IPS-18c (cell line): ENCODE results near the gene VPS29.
A peak's percentile ranks its signal among the peaks of the same experiment; 100 is the strongest.
"Not testable (repeated sequence)": the region's sequence is repeated elsewhere in the genome, so short reads cannot be mapped to it uniquely, and the experiment has no call there.

ENCODE experiments used
- H3K4me3 ChIP-seq: 2 replicates; pipeline ENCODE4 v1.7.0; 2013; ENCODE audit warnings: low read depth, mild to moderate bottlenecking, low read length, moderate library complexity; ENCODE audit not compliant: insufficient read depth
- H3K9me3 ChIP-seq: one replicate; pipeline ENCODE4 v1.6.1; 2013; ENCODE audit warnings: mild to moderate bottlenecking, low read length, moderate library complexity; ENCODE audit not compliant: control insufficient read depth, insufficient read depth

Gene VPS29

GRCh38 chr12:110501752-110502738, at the start of gene VPS29, which contains the start of gene RAD9B:
Gene VPS29 (minus strand): TSS chr12:110502111. CDS start chr12:110502051, 60 bp downstream.
Gene RAD9B (plus strand): TSS chr12:110502331. CDS start chr12:110502338, 7 bp downstream.
- H3K4me3 ChIP-seq, result peak within 1 kb of the TSS; percentile 97

GRCh38 chr12:110550981-110551380, 49.1 kb upstream of the VPS29 start:
- no peaks in the 10 kb centered on the region for H3K9me3 ChIP-seq
- H3K4me3 ChIP-seq, result no peak overlapping the region

More at GRCh38 chr12:110501752-110502738, at the start of gene VPS29, which contains the start of gene RAD9B:
- H3K9me3 ChIP-seq, result peaks cover 7% of the 10 kb centered on the region

DNA sequence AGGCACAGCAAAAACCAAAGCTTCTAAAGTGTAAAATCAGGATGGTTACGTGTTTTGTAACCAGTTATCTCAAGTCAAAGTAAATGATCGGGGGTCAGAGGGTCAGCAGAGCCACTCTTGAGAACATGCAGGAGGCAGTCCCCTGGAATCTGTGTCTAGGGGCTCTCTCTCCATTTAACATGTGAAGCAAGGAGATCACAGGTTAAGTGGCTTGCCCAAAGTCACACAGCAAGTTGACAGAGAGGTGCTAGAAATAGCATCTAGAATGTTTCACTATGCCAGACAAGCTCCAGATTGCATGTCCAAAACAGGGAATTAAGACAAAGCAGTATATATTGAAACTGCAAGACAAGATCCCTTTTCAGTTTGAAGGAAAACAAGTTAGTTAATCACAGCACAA, 47.8 kb upstream of the VPS29 start:
- H3K9me3 ChIP-seq, result no peaks in the 10 kb centered on the region
- no peak overlapping the region for H3K4me3 ChIP-seq

DNA sequence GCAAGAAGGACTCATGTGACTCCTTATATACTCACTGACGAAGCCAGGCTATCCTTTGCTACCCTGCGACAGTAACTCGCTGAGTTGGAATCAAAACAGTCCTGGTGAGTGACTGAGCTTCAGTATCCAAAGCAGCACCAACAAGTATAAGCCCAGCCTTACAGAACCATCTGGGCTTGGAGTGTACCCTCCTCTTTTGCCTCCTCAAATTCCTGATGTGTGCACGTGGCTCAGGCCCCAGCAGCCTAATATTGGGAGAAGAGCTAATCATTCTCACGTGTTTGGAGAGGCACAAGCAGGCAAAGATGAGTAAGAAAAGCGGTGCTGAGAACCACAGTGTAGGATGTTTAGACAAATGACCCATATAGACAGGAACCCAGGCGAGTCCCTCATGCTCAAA, 46.8 kb upstream of the VPS29 start:
- Histone ChIP-seq H3K4me3 (no peak overlapping the region), H3K9me3 (no peaks in the 10 kb centered on the region)

- Histone ChIP-seq H3K9me3 (no peaks in the 10 kb centered on the region), H3K4me3 (no peak overlapping the region)
These were observed 45.2 kb upstream of the VPS29 start for GRCh38 chr12:110547090-110547489.

DNA sequence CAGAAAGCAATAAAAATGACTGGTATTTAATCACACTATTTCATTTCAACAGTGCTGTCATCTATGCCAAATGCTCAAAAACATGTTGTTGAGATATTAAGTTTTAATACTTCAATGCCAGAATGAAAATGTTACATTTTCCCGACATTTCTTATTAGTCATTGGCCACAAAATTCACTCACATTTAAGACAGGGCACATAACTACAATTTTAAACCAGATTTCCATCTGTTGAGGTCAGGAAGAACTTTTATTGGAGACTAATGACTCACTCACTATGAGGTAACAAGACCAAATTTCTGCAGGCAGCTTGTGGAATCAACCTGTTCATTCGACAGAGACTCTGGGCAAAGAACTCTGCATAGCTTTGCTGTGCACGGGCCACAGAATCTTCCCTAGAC, 44.4 kb upstream of the VPS29 start:
- Histone ChIP-seq H3K4me3 (no peak overlapping the region), H3K9me3 (no peaks in the 10 kb centered on the region)

GRCh38 chr12:110545812-110546211, 43.9 kb upstream of the VPS29 start:
- H3K9me3 ChIP-seq, result no peaks in the 10 kb centered on the region
- H3K4me3 ChIP-seq, result no peak overlapping the region

DNA sequence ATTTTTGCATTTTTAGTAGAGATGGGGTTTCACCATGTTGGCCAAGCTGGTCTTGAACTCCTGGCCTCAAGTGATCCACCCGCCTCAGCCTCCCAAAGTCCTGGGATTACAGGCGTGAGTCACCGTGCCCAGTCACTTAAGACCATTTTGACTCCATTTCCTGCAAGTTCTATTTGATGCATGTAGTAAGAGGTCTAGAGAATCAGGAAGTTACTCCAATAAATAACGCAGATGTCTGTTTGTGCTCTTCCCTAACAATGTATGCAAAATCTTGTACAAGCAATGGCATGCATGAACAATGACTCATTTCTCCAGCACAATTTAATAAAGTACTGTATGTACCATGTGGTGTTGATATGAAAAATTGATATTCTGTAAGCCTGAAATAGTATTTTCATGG, 43.3 kb upstream of the VPS29 start:
- not testable (repeated sequence) for H3K4me3 ChIP-seq, H3K9me3 ChIP-seq

DNA sequence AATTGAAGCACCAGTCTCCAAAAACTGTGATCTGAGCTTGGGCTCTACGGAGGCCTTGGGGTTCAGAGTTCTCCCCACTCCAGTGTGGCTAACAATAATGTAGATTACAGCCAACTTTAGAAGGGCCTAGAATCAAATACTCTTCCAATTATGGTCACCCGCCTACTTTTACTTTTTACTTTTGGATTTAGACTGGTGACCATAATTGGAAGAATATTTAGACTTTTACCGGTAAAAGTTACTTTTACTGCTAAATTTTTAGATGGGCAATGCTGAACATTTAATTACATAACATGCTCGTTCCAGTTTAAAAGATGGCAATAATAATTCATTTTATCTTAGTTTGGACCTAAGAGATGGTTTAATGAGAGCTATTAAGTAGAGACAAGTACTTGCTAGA, 42.1 kb upstream of the VPS29 start:
- H3K4me3 ChIP-seq, result no peak overlapping the region
- no peaks in the 10 kb centered on the region for H3K9me3 ChIP-seq

DNA sequence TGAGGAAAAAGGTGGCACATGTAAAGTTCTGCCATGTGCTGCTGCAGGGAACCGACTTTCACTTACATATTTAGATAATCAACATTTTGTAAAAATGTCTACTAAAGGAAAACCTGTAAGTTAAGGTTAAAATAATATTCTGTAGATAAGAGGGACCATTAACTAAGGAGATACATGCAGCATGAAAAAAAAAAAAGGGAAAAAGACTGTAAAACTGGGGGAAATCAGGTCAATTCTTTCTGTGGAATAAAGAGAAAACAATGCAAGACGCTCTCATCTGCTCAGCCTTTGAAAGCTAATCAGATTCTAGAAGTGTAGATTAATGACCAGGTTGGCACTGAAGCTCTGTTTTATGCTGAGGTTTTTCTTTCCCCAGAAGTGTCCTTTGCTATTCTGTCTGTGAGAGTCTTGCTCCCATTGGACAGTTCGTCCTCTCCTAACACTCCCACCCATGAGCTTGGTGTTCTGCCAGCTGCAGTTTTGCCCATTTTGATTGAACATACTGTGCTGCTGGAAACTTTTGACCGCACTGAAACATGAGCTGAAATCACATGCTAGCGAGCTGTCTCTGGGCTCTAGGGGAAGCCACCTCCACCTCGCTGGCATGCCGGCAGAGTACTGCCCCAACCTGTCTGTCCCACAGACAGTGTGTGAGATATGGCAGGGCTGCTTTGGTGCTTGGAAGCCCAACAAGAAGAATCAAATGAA, 41.5 kb upstream of the VPS29 start:
- H3K4me3 ChIP-seq, result no peak overlapping the region
- H3K9me3 ChIP-seq, result no peaks in the 10 kb centered on the region

DNA sequence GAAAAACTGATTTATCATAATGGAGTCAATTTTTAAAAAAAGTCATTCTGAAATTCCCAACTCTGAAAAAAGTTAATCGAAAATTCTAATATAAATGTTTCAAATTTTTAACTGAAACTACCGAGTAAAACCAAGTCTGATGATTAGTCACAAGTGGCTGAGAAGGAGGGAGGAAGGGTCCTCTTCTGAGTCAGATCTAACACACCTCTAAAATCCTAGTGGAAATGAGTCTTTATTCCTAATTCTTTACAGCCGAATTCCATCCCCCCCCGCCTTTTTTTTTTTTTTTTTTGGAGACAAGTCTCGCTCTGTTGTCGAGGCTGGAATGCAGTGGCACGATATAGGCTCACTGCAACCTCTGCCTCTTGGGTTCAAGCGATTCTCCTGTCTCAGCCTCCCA, 38.1 kb upstream of the VPS29 start:
- Histone ChIP-seq H3K4me3 (no peak overlapping the region), H3K9me3 (no peaks in the 10 kb centered on the region)

GRCh38 chr12:110538869-110539622, 37.1 kb upstream of the VPS29 start:
- no peak overlapping the region for H3K4me3 ChIP-seq
- no peaks in the 10 kb centered on the region for H3K9me3 ChIP-seq

DNA sequence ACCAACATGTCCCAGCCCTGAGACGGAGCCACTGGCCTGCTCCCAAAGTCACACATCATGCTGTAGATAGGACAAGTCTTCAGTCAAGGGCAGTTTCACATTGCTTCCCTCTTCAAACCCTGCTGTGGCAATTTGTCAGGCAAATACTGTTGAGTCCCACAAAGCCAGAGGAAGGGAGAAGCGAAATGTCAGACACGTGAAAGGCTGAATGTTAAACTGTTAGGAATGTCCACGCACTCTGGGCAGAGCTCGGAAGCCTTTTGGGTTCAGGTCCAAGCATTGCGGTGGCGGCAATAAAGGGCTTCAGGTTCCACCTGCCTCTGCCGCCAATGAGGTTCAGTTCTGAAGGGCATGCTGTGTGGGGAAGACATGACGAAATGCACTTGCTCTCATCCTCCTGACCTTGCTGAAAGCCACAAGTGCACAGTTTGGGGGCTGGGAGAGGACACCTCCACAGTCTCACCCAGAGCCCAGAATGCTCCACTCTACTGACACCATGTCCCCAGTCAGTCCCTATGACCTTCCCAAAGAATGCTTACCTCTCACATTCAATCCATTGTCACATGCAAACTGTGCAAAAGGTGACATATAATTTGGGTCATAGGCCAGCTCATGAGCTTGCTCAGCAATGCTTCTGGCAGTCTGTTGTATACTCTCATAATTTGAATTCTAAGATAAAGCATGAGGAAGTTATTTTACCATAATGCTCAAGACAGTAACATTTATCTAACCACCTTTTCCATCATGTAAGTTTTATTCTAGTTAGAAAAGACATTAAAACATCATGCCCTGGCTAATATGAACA, 35.9 kb upstream of the VPS29 start:
- H3K4me3 ChIP-seq, result no peak overlapping the region
- H3K9me3 ChIP-seq, result no peaks in the 10 kb centered on the region

GRCh38 chr12:110536834-110537604, 35.1 kb upstream of the VPS29 start:
- Histone ChIP-seq H3K9me3 (no peaks in the 10 kb centered on the region), H3K4me3 (no peak overlapping the region)

DNA sequence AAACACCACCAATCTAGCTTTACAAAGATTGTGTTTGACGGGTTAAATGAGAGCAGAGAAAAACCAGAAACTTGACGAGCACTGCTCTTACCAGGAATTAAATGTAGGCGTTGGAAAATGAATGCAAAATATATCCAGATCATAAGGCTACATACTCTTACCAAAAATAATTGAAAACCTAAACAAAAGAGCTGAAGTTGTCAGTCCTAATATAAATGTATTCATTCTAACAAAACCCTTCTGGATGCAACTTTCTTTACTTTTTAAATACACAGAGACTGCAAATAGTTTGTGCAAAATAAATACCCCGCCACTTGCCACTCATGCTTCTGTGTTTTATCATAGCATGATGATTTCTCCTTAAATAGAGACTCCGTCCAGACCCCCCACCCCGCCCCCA, 32.9 kb upstream of the VPS29 start:
- Histone ChIP-seq H3K9me3 (no peaks in the 10 kb centered on the region), H3K4me3 (no peak overlapping the region)

GRCh38 chr12:110533607-110534006, 31.7 kb upstream of the VPS29 start:
- Histone ChIP-seq H3K4me3 (no peak overlapping the region), H3K9me3 (no peaks in the 10 kb centered on the region)
